GM19351 (cell line): ENCODE results near the gene TMOD3.

Experiments used
- ATAC-seq: cut with Tn5 transposase; IDR thresholded peaks from one replicate; pipeline ENCODE4 v1.9.1; 2021; ENCODE audit warnings: mild to moderate bottlenecking, moderate library complexity; ENCODE audit not compliant: unreplicated experiment

TMOD3 gene

GRCh38 chr15:51825698-51826097, 3.8 kb upstream of the TMOD3 start:
- ATAC-seq = no peak

- no peak for ATAC-seq
These were observed 655 bp upstream of the TMOD3 start for GRCh38 chr15:51828621-51829375.

GRCh38 chr15:51830276-51830806, 888 bp downstream of the TMOD3 start:
- no peak for ATAC-seq

- ATAC-seq = no peak
These were observed 4.3 kb downstream of the TMOD3 start for GRCh38 chr15:51833772-51834171.

GRCh38 chr15:51837792-51838251, 8.4 kb downstream of the TMOD3 start:
- peak; percentile 89 for ATAC-seq

GRCh38 chr15:51838270-51838669, 8.8 kb downstream of the TMOD3 start:
- no peak for ATAC-seq

GRCh38 chr15:51840692-51841091, 11.2 kb downstream of the TMOD3 start:
- ATAC-seq = no peak

GRCh38 chr15:51841406-51842040, 12.1 kb downstream of the TMOD3 start:
- no peak for ATAC-seq

- no peak for ATAC-seq
These were observed 12.8 kb downstream of the TMOD3 start for GRCh38 chr15:51842265-51842664.

GRCh38 chr15:51842852-51843737, 13.6 kb downstream of the TMOD3 start:
- peak; percentile 50 for ATAC-seq

GRCh38 chr15:51844747-51845426, 15.4 kb downstream of the TMOD3 start:
- ATAC-seq = no peak

- no peak for ATAC-seq
These were observed 16.6 kb downstream of the TMOD3 start for GRCh38 chr15:51846066-51846462.

GRCh38 chr15:51846463-51847230, 17.2 kb downstream of the TMOD3 start:
- no peak for ATAC-seq

- no peak for ATAC-seq
These were observed 19.4 kb downstream of the TMOD3 start for GRCh38 chr15:51848811-51849210.

- ATAC-seq = no peak
These were observed 20.4 kb downstream of the TMOD3 start for GRCh38 chr15:51849860-51850259.

- ATAC-seq = no peak
These were observed 24.5 kb downstream of the TMOD3 start for GRCh38 chr15:51853998-51854397.

GRCh38 chr15:51855612-51856011, 26.2 kb downstream of the TMOD3 start:
- no peak for ATAC-seq

- no peak for ATAC-seq
These were observed 27.4 kb downstream of the TMOD3 start for GRCh38 chr15:51856714-51857380.
